ENCODE measurements around the gene ARFIP1. TPM values are rescaled to one million over a fixed set of nuclear protein-coding genes. Genes with fewer than 3 reads are reported as not detected.

The ARFIP1 gene
- total RNA-seq, 2 donors from 2014 or later, result 9.0 to 12.1 TPM

DNA sequence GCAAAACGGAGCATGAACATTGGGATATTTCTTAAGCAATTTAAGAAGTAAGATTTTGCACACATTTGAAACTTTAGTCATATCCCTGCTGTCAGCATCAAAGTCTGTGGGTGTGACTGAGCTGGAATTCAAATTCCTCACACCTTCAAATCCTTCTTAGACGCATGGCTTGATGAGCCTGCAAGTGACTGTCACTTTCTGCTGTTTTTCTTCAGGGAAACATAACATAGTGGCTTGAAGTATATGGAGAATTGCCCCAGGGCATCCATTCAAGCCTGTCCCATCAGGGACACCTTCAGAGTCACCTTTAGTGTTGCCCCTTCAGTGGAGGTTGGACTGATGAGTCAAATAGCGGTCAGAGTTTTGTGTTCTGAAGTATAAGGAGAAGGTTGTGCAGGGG is 173.8 kb downstream of the ARFIP1 start:
- H3K9me3 Mint-ChIP-seq, result no peaks in the 10 kb centered on the region
- no peaks in the 10 kb centered on the region for H3K36me3 Mint-ChIP-seq
- ATAC-seq, result no peak
- no peak overlapping the region for H3K27ac Mint-ChIP-seq
- DNase-seq (ENCODE audit: low spot score in 2 of 2), result no peak

DNA sequence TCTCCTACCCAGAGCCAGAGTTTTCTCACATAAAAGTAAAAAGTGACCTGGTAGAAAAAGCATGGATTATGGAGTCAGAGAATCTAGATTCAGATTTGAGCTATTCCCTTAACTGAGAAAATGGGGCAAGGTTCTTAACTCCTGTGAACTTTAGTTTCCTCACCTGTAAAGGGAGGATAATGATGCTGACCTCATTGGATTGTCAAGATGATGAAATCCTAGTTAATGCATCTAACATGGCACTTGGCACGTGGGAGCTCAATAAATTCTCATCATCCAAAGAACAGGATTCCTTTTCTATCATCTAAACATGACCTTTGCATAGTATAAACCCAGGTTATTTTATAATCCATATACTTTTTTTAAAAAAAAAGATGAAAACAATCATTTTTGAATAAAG is 175.0 kb downstream of the ARFIP1 start:
- no peak overlapping the region for H3K27ac Mint-ChIP-seq
- H3K9me3 Mint-ChIP-seq, result no peaks in the 10 kb centered on the region
- no peaks in the 10 kb centered on the region for H3K36me3 Mint-ChIP-seq
- ATAC-seq (no peak), DNase-seq (ENCODE audit: low spot score in 2 of 2) (no peak)

GRCh38 chr4:152956147-152956546 is 176.4 kb downstream of the ARFIP1 start:
- Mint-ChIP-seq H3K36me3 (no peaks in the 10 kb centered on the region), H3K27ac (peak overlapping the region in 1 of 2 donors; percentile 9), H3K9me3 (no peaks in the 10 kb centered on the region)
- no peak for ATAC-seq
- no peak for DNase-seq (ENCODE audit: low spot score in 2 of 2)

DNA sequence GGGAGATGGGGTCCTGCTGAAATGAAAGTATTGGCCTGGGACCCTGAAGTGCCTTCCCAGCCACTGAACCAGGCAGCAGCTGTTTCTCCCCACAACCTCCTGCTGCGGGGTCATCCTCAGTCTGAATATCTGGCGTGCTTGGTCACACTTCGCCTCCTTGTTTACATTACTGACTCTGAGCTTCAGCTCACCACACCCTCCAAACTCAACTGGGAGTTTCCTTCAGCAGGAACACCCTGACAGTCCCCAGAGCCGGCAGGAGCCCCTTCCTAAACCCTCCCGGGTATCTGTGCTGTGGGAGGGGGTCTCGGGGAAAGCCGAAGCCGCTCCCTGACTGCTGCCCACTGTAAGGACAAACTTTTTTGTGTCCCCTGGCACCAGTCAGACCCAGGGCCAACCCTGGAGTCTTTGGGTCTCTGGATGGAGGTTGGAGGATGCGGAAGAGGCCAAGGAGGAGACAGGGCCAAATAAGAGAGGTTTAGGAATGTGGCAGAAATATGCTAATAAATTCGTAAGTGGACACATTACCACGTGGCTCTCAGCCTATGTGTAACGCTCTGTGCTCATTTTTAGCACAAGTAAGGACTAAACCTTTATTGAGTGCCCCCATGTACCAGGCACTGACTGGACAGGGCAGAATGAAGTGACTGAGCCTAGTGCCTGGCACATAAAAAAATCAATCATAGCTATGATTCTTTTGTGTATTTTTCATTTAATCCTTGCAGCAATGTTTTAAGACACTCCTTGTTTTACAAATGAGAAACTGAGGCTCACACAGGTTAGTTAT is 177.1 kb downstream of the ARFIP1 start:
- ATAC-seq, result no peak
- Mint-ChIP-seq H3K9me3 (no peaks in the 10 kb centered on the region), H3K27ac (no peak overlapping the region), H3K36me3 (no peaks in the 10 kb centered on the region)
- DNase-seq (ENCODE audit: low spot score in 2 of 2), result no peak

DNA sequence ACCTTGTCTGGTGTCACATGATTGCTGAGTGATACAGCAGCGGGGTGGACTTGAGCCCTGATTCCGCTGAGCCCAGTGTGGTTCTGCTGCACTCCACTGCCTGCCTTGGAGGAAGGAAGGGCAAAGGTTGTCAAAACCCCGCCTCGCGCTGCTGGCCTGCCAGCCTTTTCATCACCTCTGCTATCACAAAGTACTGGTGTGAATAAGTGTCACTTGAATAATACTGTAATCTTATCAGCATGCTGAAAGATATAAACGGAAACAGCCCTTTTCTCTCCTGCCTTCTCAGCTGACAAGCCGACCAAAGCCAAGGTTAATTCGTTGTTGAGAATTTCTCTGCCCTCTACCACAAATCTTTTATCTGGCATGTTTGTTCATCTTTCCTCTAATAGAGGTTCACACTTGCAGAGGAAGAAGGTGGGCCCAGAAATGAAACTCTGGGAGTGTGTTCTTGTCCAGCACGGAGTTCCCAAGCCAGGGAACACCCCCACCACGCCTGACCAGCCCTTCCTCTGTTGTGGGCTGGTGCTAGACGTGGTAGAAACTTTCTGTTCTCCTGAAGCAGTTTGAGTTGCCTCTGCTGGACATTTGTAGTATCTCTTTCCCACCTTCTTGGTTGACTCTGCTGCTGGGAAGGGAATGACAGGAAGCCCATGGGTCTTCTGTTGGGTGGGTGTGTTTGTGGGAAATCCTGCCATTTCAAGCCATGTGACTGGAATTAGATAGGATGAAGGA is 177.8 kb downstream of the ARFIP1 start:
- ATAC-seq, result no peak
- Mint-ChIP-seq H3K36me3 (no peaks in the 10 kb centered on the region), H3K27ac (no peak overlapping the region), H3K9me3 (no peaks in the 10 kb centered on the region)
- DNase-seq (ENCODE audit: low spot score in 2 of 2), result no peak

DNA sequence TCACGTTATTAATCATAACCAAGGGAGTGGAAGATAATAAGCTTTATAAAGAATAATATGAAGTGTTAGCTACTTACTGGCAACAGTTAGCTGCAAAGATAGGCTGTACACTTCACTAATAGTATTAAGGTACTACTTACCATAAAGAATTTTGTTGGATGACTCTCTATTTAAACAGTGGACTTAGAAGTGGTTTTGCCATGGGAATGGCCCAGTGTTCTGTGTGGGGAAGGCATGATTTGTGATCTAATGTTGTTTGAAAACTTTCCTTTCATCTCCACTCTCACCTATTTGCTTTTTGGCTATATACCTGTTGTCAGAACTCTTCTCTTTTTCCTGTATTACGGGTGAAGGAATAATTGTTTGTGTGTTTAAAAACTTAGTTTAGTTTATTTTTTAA is 179.3 kb downstream of the ARFIP1 start:
- no peaks in the 10 kb centered on the region for H3K9me3 Mint-ChIP-seq
- no peaks in the 10 kb centered on the region for H3K36me3 Mint-ChIP-seq
- DNase-seq (ENCODE audit: low spot score in 2 of 2), result no peak
- no peak overlapping the region for H3K27ac Mint-ChIP-seq
- no peak for ATAC-seq

- no peaks in the 10 kb centered on the region for H3K36me3 Mint-ChIP-seq
- H3K27ac Mint-ChIP-seq, result no peak overlapping the region
- no peaks in the 10 kb centered on the region for H3K9me3 Mint-ChIP-seq
- ATAC-seq, result no peak
- DNase-seq (ENCODE audit: low spot score in 2 of 2), result no peak
Observed at GRCh38 chr4:152960082-152960481, 180.3 kb downstream of the ARFIP1 start.

DNA sequence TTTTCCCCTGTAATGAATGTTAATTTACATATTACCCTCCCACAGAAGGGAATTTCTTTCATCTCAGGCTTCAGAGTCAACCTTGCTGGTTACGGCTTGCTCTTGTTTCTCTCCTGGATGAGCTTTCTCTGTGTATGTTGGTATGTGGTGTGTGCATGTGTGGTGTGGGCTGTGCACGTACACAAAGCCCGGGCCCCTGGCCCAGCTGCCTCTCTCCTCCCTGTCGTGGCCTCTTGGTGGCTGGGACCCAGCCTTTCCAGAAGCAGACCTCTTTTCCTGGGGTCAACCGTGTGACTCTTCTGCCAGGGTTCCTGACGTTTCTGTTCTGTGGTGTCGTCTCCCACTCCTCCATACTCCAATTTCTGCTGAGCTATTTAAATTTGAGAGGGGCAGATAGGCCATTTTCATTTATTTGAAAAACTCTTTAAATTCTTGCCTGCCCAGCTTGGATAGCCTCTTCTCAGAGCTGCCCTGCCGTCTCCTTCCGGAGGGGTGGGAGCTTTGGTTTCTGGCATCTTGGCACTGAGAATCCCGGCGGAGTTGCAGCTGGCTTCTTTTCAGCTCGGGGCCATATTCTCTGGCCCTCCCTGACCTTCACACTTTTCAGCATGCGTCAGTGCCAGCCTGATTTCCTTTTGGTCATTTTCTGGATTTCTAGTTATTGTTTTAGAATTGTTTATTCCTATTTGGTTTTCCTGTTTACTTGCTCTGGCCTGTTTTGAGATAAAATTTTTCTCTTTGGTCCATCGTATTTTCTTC is 181.4 kb downstream of the ARFIP1 start:
- DNase-seq (ENCODE audit: low spot score in 2 of 2) (no peak), ATAC-seq (no peak)
- Mint-ChIP-seq H3K27ac (no peak overlapping the region), H3K9me3 (no peaks in the 10 kb centered on the region), H3K36me3 (no peaks in the 10 kb centered on the region)

- Mint-ChIP-seq H3K27ac (no peak overlapping the region), H3K9me3 (no peaks in the 10 kb centered on the region), H3K36me3 (no peaks in the 10 kb centered on the region)
- DNase-seq (ENCODE audit: low spot score in 2 of 2) (no peak), ATAC-seq (no peak)
Observed at GRCh38 chr4:152961773-152962115, 182.0 kb downstream of the ARFIP1 start.

Other genes starting within 250 kb of the ARFIP1 start
- 10 to 100 TPM; 29.0 to 34.7 TPM for gene FBXW7, start 243.9 kb upstream of the ARFIP1 start, total RNA-seq
- 10 to 100 TPM; 13.4 to 17.1 TPM for gene TMEM154, start 100.0 kb upstream of the ARFIP1 start, total RNA-seq
- gene TIGD4, start 224 bp upstream of the ARFIP1 start, total RNA-seq, result under 1 TPM in 1 of 2 donors, not detected in 1; 0.23 TPM
- under 1 TPM; 0.14 to 0.16 TPM for gene FHDC1, start 156.4 kb downstream of the ARFIP1 start, total RNA-seq

Measured in activated naive CD4-positive, alpha-beta T cell treated with anti-CD3 and anti-CD28 coated beads, Interleukin-2, amount 50 U/mL, for 72 hours (primary cell).